H9 (cell line): ENCODE data around the gene SWT1. TPM values are rescaled to one million over a fixed set of nuclear protein-coding genes. Genes with fewer than 3 reads are reported as not detected.

ENCODE experiments used
- DNase-seq: peaks from one replicate; pipeline ENCODE4 v3.0.0-alpha.2; 2017
- H2AFZ ChIP-seq: one replicate; pipeline ENCODE4 v1.6.1; 2013; ENCODE audit warnings: mild to moderate bottlenecking, low read length, control low read depth, moderate library complexity
- H2AK5ac ChIP-seq: 2 replicates; pipeline ENCODE4 v1.6.1; 2013; ENCODE audit warnings: low read length, control low read depth, mixed read lengths; ENCODE audit not compliant: insufficient read length
- H2BK120ac ChIP-seq: one replicate; pipeline ENCODE4 v1.6.1; 2013; ENCODE audit warnings: low read depth, mild to moderate bottlenecking, low read length, control low read depth, inconsistent platforms; ENCODE audit not compliant: poor library complexity, severe bottlenecking
- H2BK12ac ChIP-seq: 2 replicates; pipeline ENCODE4 v1.6.1; 2013; ENCODE audit warnings: low read length, control low read depth, mixed read lengths, low read depth; ENCODE audit not compliant: insufficient read length
- H2BK15ac ChIP-seq: 2 replicates; pipeline ENCODE4 v1.6.1; 2013; ENCODE audit warnings: low read depth, low read length, control low read depth
- H2BK20ac ChIP-seq: one replicate; pipeline ENCODE4 v1.6.1; 2013; ENCODE audit warnings: low read depth, mild to moderate bottlenecking, low read length, control low read depth, inconsistent platforms; ENCODE audit not compliant: poor library complexity, severe bottlenecking
- H2BK5ac ChIP-seq: 2 replicates; pipeline ENCODE4 v1.6.1; 2013; ENCODE audit warnings: low read length, control low read depth, mixed read lengths; ENCODE audit not compliant: insufficient read length
- H3K14ac ChIP-seq: 2 replicates; pipeline ENCODE4 v1.6.1; 2013; ENCODE audit warnings: low read length, control low read depth; ENCODE audit not compliant: insufficient read depth
- H3K18ac ChIP-seq: 2 replicates; pipeline ENCODE4 v1.6.1; 2013; ENCODE audit warnings: low read depth, mild to moderate bottlenecking, mixed read lengths, low read length, control low read depth; ENCODE audit not compliant: insufficient read length
- H3K23ac ChIP-seq: 2 replicates; pipeline ENCODE4 v1.6.1; 2013; ENCODE audit warnings: low read length, control low read depth, mixed read lengths, low read depth; ENCODE audit not compliant: insufficient read length
- H3K23me2 ChIP-seq: 2 replicates; pipeline ENCODE4 v1.6.1; 2013; ENCODE audit warnings: low read depth, mild to moderate bottlenecking, mixed read lengths, low read length, control low read depth; ENCODE audit not compliant: insufficient read length, poor library complexity, severe bottlenecking
- H3K27ac ChIP-seq: 2 replicates; pipeline ENCODE4 v1.5.1; 2013; ENCODE audit warnings: low read length, control low read depth, mixed read lengths, low read depth; ENCODE audit not compliant: insufficient read length
- H3K27me3 ChIP-seq: 2 replicates; pipeline ENCODE4 v1.6.1; 2013; ENCODE audit warnings: low read length, control low read depth, inconsistent platforms; ENCODE audit not compliant: insufficient read depth
- H3K4ac ChIP-seq: 2 replicates; pipeline ENCODE4 v1.6.1; 2013; ENCODE audit warnings: low read depth, mild to moderate bottlenecking, control low read depth, inconsistent platforms, low read length, moderate library complexity
- H3K4me1 ChIP-seq: 2 replicates; pipeline ENCODE4 v1.6.1; 2013; ENCODE audit warnings: low read length, control low read depth, inconsistent platforms; ENCODE audit not compliant: insufficient read depth
- H3K4me2 ChIP-seq: 2 replicates; pipeline ENCODE4 v1.6.1; 2013; ENCODE audit warnings: low read length, control low read depth, mixed read lengths; ENCODE audit not compliant: insufficient read length, insufficient read depth
- H3K56ac ChIP-seq: 2 replicates; pipeline ENCODE4 v1.6.1; 2013; ENCODE audit warnings: low read depth, mild to moderate bottlenecking, mixed read lengths, low read length, control low read depth; ENCODE audit not compliant: insufficient read length
- H3K79me1 ChIP-seq: 2 replicates; pipeline ENCODE4 v1.6.1; 2013; ENCODE audit warnings: low read depth, mild to moderate bottlenecking, moderate library complexity, low read length, control low read depth, inconsistent platforms; ENCODE audit not compliant: insufficient read depth, poor library complexity, severe bottlenecking
- H3K79me2 ChIP-seq: 2 replicates; pipeline ENCODE4 v1.6.1; 2013; ENCODE audit warnings: low read length, control low read depth, inconsistent platforms; ENCODE audit not compliant: insufficient read depth
- H3K9ac ChIP-seq: 2 replicates; pipeline ENCODE4 v1.6.1; 2013; ENCODE audit warnings: low read length, control low read depth, mixed read lengths; ENCODE audit not compliant: insufficient read length; ENCODE audit errors: extremely low read depth
- H3K9me3 ChIP-seq: one replicate; pipeline ENCODE4 v1.6.1; 2013; ENCODE audit warnings: low read depth, low read length, inconsistent platforms; ENCODE audit not compliant: control insufficient read depth
- H3T11ph ChIP-seq: one replicate; pipeline ENCODE4 v1.6.1; 2013; ENCODE audit warnings: mild to moderate bottlenecking, low read length, control low read depth, inconsistent platforms
- H4K20me1 ChIP-seq: one replicate; pipeline ENCODE4 v1.6.1; 2013; ENCODE audit not compliant: control insufficient read depth, insufficient read length, insufficient read depth
- H4K5ac ChIP-seq: 2 replicates; pipeline ENCODE4 v1.6.1; 2013; ENCODE audit warnings: low read depth, mild to moderate bottlenecking, mixed read lengths, low read length, control low read depth; ENCODE audit not compliant: insufficient read length
- H4K8ac ChIP-seq: replicated peaks from 2 replicates; pipeline ENCODE4 v1.6.1; 2013; ENCODE audit warnings: low read length, control low read depth, mixed read lengths, low read depth; ENCODE audit not compliant: insufficient read length
- H4K91ac ChIP-seq: 2 replicates; pipeline ENCODE4 v1.6.1; 2013; ENCODE audit warnings: low read depth, mild to moderate bottlenecking, moderate library complexity, mixed read lengths, low read length, control low read depth; ENCODE audit not compliant: insufficient read length
- H3K27ac Mint-ChIP-seq, 3 experiments: 2 replicates in 2 of 3; 3 replicates in 1 of 3; pipeline ENCODE4 v1.8.0; 2020 to 2021; ENCODE audit warnings: mixed read lengths in 3 of 3, mild to moderate bottlenecking in 1 of 3, moderate library complexity in 1 of 3
- H3K27me3 Mint-ChIP-seq: 2 replicates; pipeline ENCODE4 v1.8.0; 2021; ENCODE audit warnings: low read depth, mild to moderate bottlenecking, moderate library complexity, mixed read lengths
- H3K36me3 Mint-ChIP-seq, 3 experiments: 2 replicates in 2 of 3; 3 replicates in 1 of 3; pipeline ENCODE4 v1.8.0; 2020 to 2021; ENCODE audit warnings: low read depth in 3 of 3, mixed read lengths in 3 of 3; ENCODE audit not compliant: insufficient read depth in 1 of 3
- H3K4me1 Mint-ChIP-seq, 2 experiments: 2 replicates each; pipeline ENCODE4 v1.8.0; 2020; ENCODE audit warnings: mixed read lengths in 2 of 2
- H3K4me3 Mint-ChIP-seq, 2 experiments: 2 replicates in 1 of 2; 3 replicates in 1 of 2; pipeline ENCODE4 v1.8.0; 2020 to 2021; ENCODE audit warnings: mild to moderate bottlenecking in 2 of 2, mixed read lengths in 2 of 2, moderate library complexity in 1 of 2
- H3K9me3 Mint-ChIP-seq, 2 experiments: 2 replicates in 1 of 2; 3 replicates in 1 of 2; pipeline ENCODE4 v1.8.0; 2020; ENCODE audit warnings: mild to moderate bottlenecking in 2 of 2, mixed read lengths in 2 of 2, moderate library complexity in 1 of 2
- CTCF ChIP-seq: fragments of 200-600 bp; sonication (generic); conservative IDR thresholded peaks from 3 replicates; pipeline ENCODE4 v1.8.0; 2021; ENCODE audit warnings: antibody characterized with exemption, mild to moderate bottlenecking
- WGBS: extraction: QIAGEN DNeasy Blood & Tissue Kit; methylation state at CpG from one replicate; pipeline ENCODE4 v1.1.7; 2013; ENCODE audit warnings: missing lambda C conversion rate, low lambda C conversion rate, mixed read lengths; ENCODE audit not compliant: insufficient read length; ENCODE audit errors: extremely low coverage; 5-methylcytosine and 5-hydroxymethylcytosine counted together
- total RNA-seq: library from RNA; stranded (reverse); gene quantifications from 2 replicates; pipeline ENCODE4 v1.2.1, GENCODE V29; 2021

Gene SWT1
- total RNA-seq, 1 experiment from 2014 or later = 5.2 TPM

GRCh38 chr1:185155600-185156287 is 1.2 kb upstream of the SWT1 start:
- H3K4me1 ChIP-seq = no peaks in the 10 kb centered on the region
- H3K27me3 ChIP-seq = no peaks in the 10 kb centered on the region
- no peaks in the 10 kb centered on the region for H3K27me3 Mint-ChIP-seq
- peak overlapping the region; percentile 98 for H3K4me2 ChIP-seq
- H3K9me3 ChIP-seq = no peaks in the 10 kb centered on the region
- H2BK12ac ChIP-seq = no peak overlapping the region
- no peak overlapping the region for H2AFZ ChIP-seq
- no peak overlapping the region for H4K91ac ChIP-seq
- H3K4me3 Mint-ChIP-seq = peak overlapping the region; percentile 92 to 97
- H3K56ac ChIP-seq = no peak overlapping the region
- no peaks in the 10 kb centered on the region for H4K20me1 ChIP-seq
- H3K79me1 ChIP-seq = no peaks in the 10 kb centered on the region
- H2AK5ac ChIP-seq = no peak overlapping the region
- TF ChIP-seq CTCF = no peak
- H2BK120ac ChIP-seq = no peak overlapping the region
- no peak overlapping the region for H3K4ac ChIP-seq
- H2BK5ac ChIP-seq = no peak overlapping the region
- no peak overlapping the region for H3K27ac ChIP-seq
- peaks cover 13 to 17% of the 10 kb centered on the region in 2 experiments for H3K4me1 Mint-ChIP-seq
- H3K9ac ChIP-seq = peak overlapping the region; percentile 89
- H3K36me3 Mint-ChIP-seq = peaks cover 0 to under 1% (median 0%) of the 10 kb centered on the region in 3 experiments; a peak in 1 of 7 replicates
- DNase-seq = no peak
- H3K14ac ChIP-seq = no peak overlapping the region
- peaks cover 13% of the 10 kb centered on the region for H3K23me2 ChIP-seq
- H3K27ac Mint-ChIP-seq = peak overlapping the region; percentile 71 to 98 (median 95); a peak in 5 of 7 replicates
- no peak overlapping the region for H4K8ac ChIP-seq
- no peak overlapping the region for H3K18ac ChIP-seq
- H4K5ac ChIP-seq = no peak overlapping the region
- no peak overlapping the region for H2BK20ac ChIP-seq
- H3T11ph ChIP-seq = no peak overlapping the region
- no peaks in the 10 kb centered on the region; a peak in 2 of 5 replicates for H3K9me3 Mint-ChIP-seq
- H3K79me2 ChIP-seq = no peaks in the 10 kb centered on the region
- WGBS = no CpG with 5 or more reads among the region's 11 CpGs
- H3K23ac ChIP-seq = no peak overlapping the region
- H2BK15ac ChIP-seq = no peak overlapping the region
